Tibial nerve (tissue), 4 donors: ENCODE results near the gene TSNAXIP1.

Source experiments
- EP300 ChIP-seq, 2 donors: sonication (generic); formaldehyde crosslinking; IDR thresholded peaks; one replicate each; pipeline ENCODE4 v1.6.1; 2017; ENCODE audit warnings: antibody characterized with exemption in 2 of 2, mild to moderate bottlenecking in 1 of 2
- POLR2A ChIP-seq, 2 donors: fragments of 450-650 bp; IDR thresholded peaks; one replicate each; pipeline ENCODE4 v1.6.1; 2017; ENCODE audit warnings: antibody characterized with exemption in 2 of 2, mild to moderate bottlenecking in 2 of 2, moderate library complexity in 2 of 2
- TF ChIP-seq, protein P1 (sequence below), 5 experiments: fragments of 200-600 bp in 3 of 5; fragments of 450-650 bp in 2 of 5; sonication (generic) in 3 of 5; IDR thresholded peaks; one replicate each; pipeline ENCODE4 v1.5.1; 2016 to 2019; ENCODE audit warnings: antibody characterized with exemption in 5 of 5, mild to moderate bottlenecking in 3 of 5, moderate library complexity in 2 of 5

GRCh38 chr16:67780847-67781564, 25.7 kb upstream of the TSNAXIP1 start:
- TF ChIP-seq, protein P1, sequence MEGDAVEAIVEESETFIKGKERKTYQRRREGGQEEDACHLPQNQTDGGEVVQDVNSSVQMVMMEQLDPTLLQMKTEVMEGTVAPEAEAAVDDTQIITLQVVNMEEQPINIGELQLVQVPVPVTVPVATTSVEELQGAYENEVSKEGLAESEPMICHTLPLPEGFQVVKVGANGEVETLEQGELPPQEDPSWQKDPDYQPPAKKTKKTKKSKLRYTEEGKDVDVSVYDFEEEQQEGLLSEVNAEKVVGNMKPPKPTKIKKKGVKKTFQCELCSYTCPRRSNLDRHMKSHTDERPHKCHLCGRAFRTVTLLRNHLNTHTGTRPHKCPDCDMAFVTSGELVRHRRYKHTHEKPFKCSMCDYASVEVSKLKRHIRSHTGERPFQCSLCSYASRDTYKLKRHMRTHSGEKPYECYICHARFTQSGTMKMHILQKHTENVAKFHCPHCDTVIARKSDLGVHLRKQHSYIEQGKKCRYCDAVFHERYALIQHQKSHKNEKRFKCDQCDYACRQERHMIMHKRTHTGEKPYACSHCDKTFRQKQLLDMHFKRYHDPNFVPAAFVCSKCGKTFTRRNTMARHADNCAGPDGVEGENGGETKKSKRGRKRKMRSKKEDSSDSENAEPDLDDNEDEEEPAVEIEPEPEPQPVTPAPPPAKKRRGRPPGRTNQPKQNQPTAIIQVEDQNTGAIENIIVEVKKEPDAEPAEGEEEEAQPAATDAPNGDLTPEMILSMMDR (IDR thresholded peaks at IDR 0.05), result no peak
- no peak for TF ChIP-seq POLR2A (IDR thresholded peaks at IDR 0.05)
- TF ChIP-seq EP300 (IDR thresholded peaks at IDR 0.05), result no peak
